Common myeloid progenitor, CD34-positive (primary cell): ENCODE results near the gene HIP1.
"Not testable (repeated sequence)": the region's sequence is repeated elsewhere in the genome, so short reads cannot be mapped to it uniquely, and the experiment has no call there.

Experiments used
- CTCF ChIA-PET: fragments of 350-600 bp; sonication (Branson Sonifier 250); formaldehyde crosslinking; loops from one replicate; lab custom pipeline; 2021; ENCODE audit warnings: antibody characterized with exemption; lab: Charles Lee
- POLR2A ChIA-PET: fragments of 350-600 bp; sonication (Branson Sonifier 250); formaldehyde crosslinking; loops from one replicate; lab custom pipeline; 2021; ENCODE audit warnings: antibody characterized with exemption; lab: Charles Lee
- DNase-seq, 3 donors: peaks; one replicate each; pipeline versions ENCODE4 v3.0.0 to v3.0.0-alpha.2; 2013
- H3K27ac ChIP-seq, 2 experiments: 1 replicate in 1 of 2; 2 replicates in 1 of 2; pipeline ENCODE4 v1.7.0; 2013; ENCODE audit warnings: inconsistent platforms in 2 of 2, low read length in 2 of 2, mild to moderate bottlenecking in 2 of 2, low read depth in 1 of 2, moderate library complexity in 1 of 2; ENCODE audit not compliant: severe bottlenecking in 2 of 2, insufficient read depth in 1 of 2, poor library complexity in 1 of 2
- H3K27me3 ChIP-seq, 5 experiments: replicated peaks in 2 of 5; 1 replicate in 3 of 5; 2 replicates in 2 of 5; pipeline versions ENCODE4 v1.6.1 to v1.7.0; 2013; ENCODE audit warnings: low read length in 4 of 5, mild to moderate bottlenecking in 2 of 5, moderate library complexity in 2 of 5, inconsistent platforms in 1 of 5; ENCODE audit not compliant: insufficient read depth in 5 of 5, control insufficient read depth in 4 of 5
- H3K36me3 ChIP-seq, 4 experiments: 1 replicate in 2 of 4; 2 replicates in 2 of 4; pipeline versions ENCODE4 v1.6.1 to v1.7.0; 2013; ENCODE audit warnings: low read length in 3 of 4, control low read depth in 1 of 4, mild to moderate bottlenecking in 1 of 4; ENCODE audit not compliant: control insufficient read depth in 4 of 4, insufficient read depth in 4 of 4
- H3K4me1 ChIP-seq, 4 experiments: 1 replicate in 3 of 4; 2 replicates in 1 of 4; pipeline versions ENCODE4 v1.6.1 to v1.7.1; 2013; ENCODE audit warnings: low read length in 3 of 4, mild to moderate bottlenecking in 3 of 4, control low read depth in 1 of 4, inconsistent platforms in 1 of 4, moderate library complexity in 1 of 4; ENCODE audit not compliant: control insufficient read depth in 4 of 4, insufficient read depth in 4 of 4; ENCODE audit errors: control extremely low read depth in 1 of 4
- H3K4me3 ChIP-seq, 7 experiments: 1 replicate in 4 of 7; 2 replicates in 3 of 7; pipeline versions ENCODE4 v1.5.1 to v1.7.0; 2013; ENCODE audit warnings: mild to moderate bottlenecking in 7 of 7, low read length in 6 of 7, moderate library complexity in 6 of 7, inconsistent platforms in 2 of 7, low read depth in 2 of 7, control low read depth in 1 of 7; ENCODE audit not compliant: insufficient read depth in 4 of 7, control insufficient read depth in 1 of 7; ENCODE audit errors: extremely low read depth in 1 of 7
- H3K9me3 ChIP-seq, 5 experiments: 1 replicate in 4 of 5; 2 replicates in 1 of 5; pipeline versions ENCODE4 v1.6.1 to v1.7.1; 2013; ENCODE audit warnings: low read length in 4 of 5, mild to moderate bottlenecking in 2 of 5, inconsistent platforms in 1 of 5, low read depth in 1 of 5, moderate library complexity in 1 of 5; ENCODE audit not compliant: control insufficient read depth in 4 of 5, insufficient read depth in 2 of 5; ENCODE audit errors: control extremely low read depth in 1 of 5
- WGBS: methylation state at CpG from one replicate; pipeline ENCODE4 v1.1.5; 2013; ENCODE audit not compliant: insufficient coverage; 5-methylcytosine and 5-hydroxymethylcytosine counted together

HIP1 gene

DNA sequence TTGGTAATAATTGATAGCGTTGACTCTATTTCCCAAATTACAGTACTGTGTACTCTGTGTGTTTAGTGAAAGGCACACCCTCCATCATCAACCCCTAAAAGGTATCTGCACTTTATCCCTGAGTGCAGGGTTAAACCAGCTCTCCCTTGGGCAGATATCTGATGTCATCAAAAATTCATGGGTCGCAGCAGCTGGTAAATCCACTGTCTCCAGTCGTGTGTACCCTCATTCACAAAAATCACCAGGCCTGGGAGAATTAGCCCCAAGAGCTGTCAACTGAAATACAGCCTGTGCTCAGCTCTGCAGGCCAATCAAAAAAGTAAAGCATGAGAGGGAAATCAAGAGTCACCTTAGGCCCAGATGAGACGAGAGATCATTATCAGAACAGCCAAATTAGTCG, 103.7 kb downstream of the HIP1 start:
- Histone ChIP-seq H3K27ac (no peak overlapping the region), H3K4me3 (no peak overlapping the region), H3K9me3 (no peaks in the 10 kb centered on the region), H3K27me3 (no peaks in the 10 kb centered on the region), H3K36me3 (peaks cover 0 to 2% (median under 1%) of the 10 kb centered on the region in 4 experiments), H3K4me1 (peaks cover 6 to 50% (median 21%) of the 10 kb centered on the region in 4 experiments)
- ChIA-PET POLR2A (interaction anchor here (2.2 kb wide), 1 partner anchor 17 kb away, joined by 10 read pairs; no protein-coding TSS in a partner anchor), CTCF (interaction anchor here (1.3 to 2.4 kb wide), 4 partner anchors 11 to 67 kb away, joined by 3 to 7 read pairs (median 6); no protein-coding TSS in a partner anchor)
- no peak for DNase-seq
- WGBS = 87% methylated on average over 4 of the region's 5 CpGs

- H3K27me3 ChIP-seq, POLR2A ChIA-PET: not testable (repeated sequence)
- H3K4me1 ChIP-seq = peaks cover 4 to 41% (median 10%) of the 10 kb centered on the region in 4 experiments
Measured at GRCh38 chr7:75632587-75632986, 106.2 kb downstream of the HIP1 start.

GRCh38 chr7:75631711-75632110, 107.0 kb downstream of the HIP1 start:
- ChIA-PET CTCF (no interaction called here), POLR2A (interaction anchor here (0.6 kb wide), 1 partner anchor 51 kb away, joined by 3 read pairs; no protein-coding TSS in a partner anchor)
- peaks cover 0 to 25% (median under 1%) of the 10 kb centered on the region in 4 experiments for H3K36me3 ChIP-seq
- H3K27ac ChIP-seq = no peak overlapping the region
- 38% methylated on average over 9 of the region's 9 CpGs for WGBS
- DNase-seq = peak in 2 of 3 donors; percentile 44 to 46
- peaks cover 0 to 13% (median 4%) of the 10 kb centered on the region in 5 experiments for H3K9me3 ChIP-seq
- peak overlapping the region in 2 of 7 experiments; percentile 13 to 26 for H3K4me3 ChIP-seq
- peaks cover 4 to 38% (median 10%) of the 10 kb centered on the region in 4 experiments for H3K4me1 ChIP-seq
- H3K27me3 ChIP-seq = no peaks in the 10 kb centered on the region

More at GRCh38 chr7:75632587-75632986, 106.2 kb downstream of the HIP1 start:
- H3K27ac ChIP-seq, H3K4me3 ChIP-seq, CTCF ChIA-PET, DNase-seq, H3K9me3 ChIP-seq: not testable (repeated sequence)
- H3K36me3 ChIP-seq = peaks cover 0 to 17% (median under 1%) of the 10 kb centered on the region in 4 experiments
- 98% methylated on average over 5 of the region's 6 CpGs for WGBS

- 86% methylated on average over 3 of the region's 3 CpGs for WGBS
- no peak for DNase-seq
- Histone ChIP-seq H3K4me1 (peaks cover 4 to 35% (median 10%) of the 10 kb centered on the region in 4 experiments), H3K4me3 (no peak overlapping the region), H3K36me3 (peaks cover 0 to 31% (median under 1%) of the 10 kb centered on the region in 4 experiments), H3K27ac (no peak overlapping the region), H3K9me3 (peaks cover 0 to 16% (median 6%) of the 10 kb centered on the region in 5 experiments), H3K27me3 (no peaks in the 10 kb centered on the region)
- POLR2A ChIA-PET = no interaction called here
- CTCF ChIA-PET = no interaction called here
Measured at GRCh38 chr7:75630549-75630948, 108.2 kb downstream of the HIP1 start.

DNA sequence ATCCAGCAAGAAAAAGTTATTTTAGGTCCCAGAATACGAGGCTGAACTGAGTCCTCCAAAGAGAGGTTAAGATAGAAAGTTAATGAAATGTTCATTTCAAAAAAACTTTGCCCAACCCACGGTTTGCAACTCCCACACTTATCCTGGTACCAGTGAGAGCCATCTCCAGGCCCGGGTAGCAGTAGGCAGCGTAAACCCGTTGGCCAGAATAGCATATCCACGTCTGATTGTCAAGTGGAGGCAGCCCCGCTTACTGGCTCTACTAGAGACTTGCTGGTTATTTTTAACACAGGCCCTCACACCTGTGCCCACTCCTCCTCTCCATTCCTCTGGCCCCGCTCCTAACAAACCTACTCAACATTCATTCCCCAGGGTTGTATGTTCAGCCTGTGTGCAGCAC, 109.7 kb downstream of the HIP1 start:
- H3K9me3 ChIP-seq = peaks cover 0 to 16% (median 6%) of the 10 kb centered on the region in 5 experiments
- H3K27me3 ChIP-seq = no peaks in the 10 kb centered on the region
- peaks cover 7 to 43% (median 16%) of the 10 kb centered on the region in 4 experiments for H3K4me1 ChIP-seq
- ChIA-PET CTCF (no interaction called here), POLR2A (no interaction called here)
- no peak for DNase-seq
- 98% methylated on average over 7 of the region's 8 CpGs for WGBS
- H3K36me3 ChIP-seq = peaks cover 0 to 31% (median 2%) of the 10 kb centered on the region in 4 experiments
- H3K4me3 ChIP-seq = no peak overlapping the region
- H3K27ac ChIP-seq = no peak overlapping the region

DNA sequence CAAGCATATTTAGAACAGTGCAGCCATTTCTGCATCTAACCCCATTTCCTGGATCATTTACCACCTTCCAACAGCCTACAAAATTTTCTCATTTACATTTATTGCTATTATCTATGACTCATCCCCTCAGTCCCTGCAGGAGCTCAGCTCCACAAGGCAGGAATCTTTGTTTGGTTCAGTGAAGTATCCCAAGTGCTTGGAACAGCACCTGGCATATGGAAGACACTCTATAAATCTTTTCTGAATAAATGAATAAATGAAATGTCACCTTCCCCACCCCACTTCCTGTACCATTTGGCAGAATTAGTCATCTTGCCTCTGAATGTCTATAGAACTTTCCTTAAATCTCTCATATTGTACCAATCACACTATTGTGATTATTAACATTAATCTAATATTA, 110.7 kb downstream of the HIP1 start:
- peaks cover 7 to 46% (median 25%) of the 10 kb centered on the region in 4 experiments for H3K4me1 ChIP-seq
- peaks cover 0 to 31% (median 2%) of the 10 kb centered on the region in 4 experiments for H3K36me3 ChIP-seq
- H3K9me3 ChIP-seq = peaks cover 0 to 16% (median 6%) of the 10 kb centered on the region in 5 experiments
- no peak overlapping the region for H3K4me3 ChIP-seq
- ChIA-PET POLR2A (no interaction called here), CTCF (interaction anchor here (1.3 kb wide), 1 partner anchor 134 kb away, joined by 3 read pairs; no protein-coding TSS in a partner anchor)
- no peak for DNase-seq
- H3K27ac ChIP-seq = no peak overlapping the region
- H3K27me3 ChIP-seq = no peaks in the 10 kb centered on the region

GRCh38 chr7:75626954-75627353, 111.8 kb downstream of the HIP1 start:
- ChIA-PET CTCF (no interaction called here), POLR2A (no interaction called here)
- H3K27me3 ChIP-seq = no peaks in the 10 kb centered on the region
- DNase-seq = no peak
- no peak overlapping the region for H3K27ac ChIP-seq
- WGBS = 100% methylated on average over 1 of the region's 2 CpGs
- H3K36me3 ChIP-seq = peaks cover 0 to 31% (median 2%) of the 10 kb centered on the region in 4 experiments
- H3K4me3 ChIP-seq = no peak overlapping the region
- peaks cover 7 to 46% (median 24%) of the 10 kb centered on the region in 4 experiments for H3K4me1 ChIP-seq
- H3K9me3 ChIP-seq = peaks cover 0 to 16% (median 6%) of the 10 kb centered on the region in 5 experiments
